GM13976 (cell line): Measurements from ENCODE around the gene TEX26.

Experiments
- DNase-seq: peaks from one replicate; pipeline ENCODE4 v3.0.0; 2012; ENCODE audit warnings: low spot score
- CTCF ChIP-seq: IDR thresholded peaks from 2 replicates; pipeline ENCODE4 v1.5.1; 2012; ENCODE audit warnings: borderline replicate concordance, mild to moderate bottlenecking; ENCODE audit not compliant: insufficient read depth; ENCODE audit errors: extremely low read depth, missing control alignments, control extremely low read depth
- in situ Hi-C: fragments of 300-500 bp; cut with MboI; formaldehyde crosslinking; loops from one replicate; pipeline ENCODE4 v1.12.0; 2022; ENCODE audit warnings: low sequenced_read_pairs, mixed read lengths, inconsistent platforms; ENCODE audit not compliant: unreplicated experiment

The TEX26 gene

GRCh38 chr13:31015199-31015598, 82.7 kb downstream of the TEX26 start:
- no peak for DNase-seq
- in situ Hi-C loops: no loop called here

GRCh38 chr13:31016342-31017325, 84.2 kb downstream of the TEX26 start:
- DNase-seq: no peak
- TF ChIP-seq CTCF: no peak
- in situ Hi-C loops: no loop called here

More at GRCh38 chr13:31015199-31015598, 82.7 kb downstream of the TEX26 start:
- no peak for TF ChIP-seq CTCF

DNA sequence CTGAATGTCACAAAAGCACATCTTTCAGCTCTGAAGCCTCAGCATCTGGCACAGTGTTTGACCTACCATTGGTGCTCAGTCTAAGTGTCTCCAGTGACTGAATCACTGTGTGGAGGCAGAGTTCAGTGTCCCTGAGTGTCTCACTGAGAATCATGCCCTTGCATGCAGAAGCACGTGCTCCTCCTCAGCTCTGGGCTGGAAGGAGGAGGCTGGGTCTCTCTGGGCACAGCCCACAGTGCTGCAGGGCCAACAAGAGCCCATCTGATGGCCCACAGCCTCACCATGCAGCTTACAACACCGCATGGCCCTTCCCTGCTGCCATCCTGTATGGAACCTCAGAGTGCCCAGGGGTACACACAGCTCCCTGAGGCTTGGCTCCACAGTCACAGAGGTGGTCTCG, 86.1 kb downstream of the TEX26 start:
- TF ChIP-seq CTCF: no peak
- in situ Hi-C loops: no loop called here
- DNase-seq: no peak

GRCh38 chr13:31020996-31021395, 88.5 kb downstream of the TEX26 start:
- in situ Hi-C loops: no loop called here
- no peak for TF ChIP-seq CTCF
- DNase-seq: no peak

DNA sequence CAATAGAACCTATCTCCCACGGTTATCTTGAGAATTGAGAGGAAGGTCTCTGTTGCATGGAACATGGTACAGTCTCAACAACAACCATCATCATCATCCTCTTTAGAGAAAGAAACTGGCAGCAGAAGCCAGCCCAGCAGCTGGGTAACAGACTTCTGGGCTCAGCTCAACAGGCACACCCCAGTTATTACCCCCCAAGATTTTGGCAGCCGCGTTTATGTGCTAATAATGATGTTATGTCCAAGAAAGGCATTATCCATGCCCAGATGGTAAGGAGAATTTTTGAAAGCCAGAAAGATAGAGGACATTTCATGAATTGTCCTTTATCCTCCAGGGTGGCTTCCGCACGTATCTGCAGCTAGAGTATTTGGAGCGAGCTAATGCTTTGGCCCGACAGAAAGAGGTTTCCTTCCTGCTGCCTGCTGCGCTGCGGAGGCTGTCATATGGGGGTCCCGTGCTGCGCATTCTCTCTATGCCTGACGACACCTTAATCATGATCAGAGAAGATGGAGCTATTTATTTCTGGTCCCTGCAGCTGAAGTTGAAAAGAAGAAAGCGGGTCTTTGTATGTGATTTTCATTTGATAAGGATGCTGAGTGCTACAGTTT, 89.9 kb downstream of the TEX26 start:
- DNase-seq: no peak
- in situ Hi-C loops: no loop called here
- no peak for TF ChIP-seq CTCF

GRCh38 chr13:31022928-31023530, 90.6 kb downstream of the TEX26 start:
- TF ChIP-seq CTCF: no peak
- no peak for DNase-seq
- in situ Hi-C loops: no loop called here
